ENCODE data around the gene USP35. TPM values are rescaled to one million over a fixed set of nuclear protein-coding genes. Genes with fewer than 3 reads are reported as not detected.
"Not testable (repeated sequence)": the region's sequence is repeated elsewhere in the genome, so short reads cannot be mapped to it uniquely, and the experiment has no call there.

The USP35 gene
- total RNA-seq, 1 experiment from 2014 or later, result 11.8 TPM

- BruUV-seq (replicated peaks), result no TSS peak
- no peak for DNase-seq (ENCODE audit: low read depth, low spot score)
- Histone ChIP-seq H3K4me1 (ENCODE audit: control insufficient read depth, insufficient read depth, low read length) (no peaks in the 10 kb centered on the region), H3K36me3 (ENCODE audit: control insufficient read depth, insufficient read depth, low read length) (no peaks in the 10 kb centered on the region), H3K27me3 (ENCODE audit: control insufficient read depth, insufficient read depth, low read length) (no peaks in the 10 kb centered on the region), H3K4me3 (ENCODE audit: low read depth in 2 of 2, low read length in 2 of 2) (no peak overlapping the region), H3K9me3 (ENCODE audit: control insufficient read depth, insufficient read depth, low read depth, low read length) (no peaks in the 10 kb centered on the region), H3K27ac (ENCODE audit: low read length) (no peak overlapping the region)
- ChIA-PET POLR2A (no interaction called here), CTCF (interaction anchor here (0.5 kb wide), 1 partner anchor 177 kb away, joined by 5 read pairs; the partner anchor contains the start of gene INTS4)
- peak; percentile 5; the same call in 1 of the 2 replicates for ATAC-seq
- intact Hi-C loops (cut with micrococcal nuclease; ENCODE audit: unreplicated experiment) (no loop called here), in situ Hi-C loops (cut with HindIII; ENCODE audit: low pct_unique_long_range_greater_than_20kb, low sequenced_read_pairs) (no loop called here)
- TF ChIP-seq CTCF (IDR thresholded peaks at IDR 0.05) (no peak), SIN3A (IDR thresholded peaks at IDR 0.05; ENCODE audit: borderline replicate concordance, insufficient read depth, low read depth, low read length) (no peak), POLR2AphosphoS5 (IDR thresholded peaks at IDR 0.05; ENCODE audit: low read depth, low read length) (no peak), TCF7L2 (IDR thresholded peaks at IDR 0.05; ENCODE audit: low read depth, low read length) (no peak)
- TF ChIP-seq, protein P1, sequence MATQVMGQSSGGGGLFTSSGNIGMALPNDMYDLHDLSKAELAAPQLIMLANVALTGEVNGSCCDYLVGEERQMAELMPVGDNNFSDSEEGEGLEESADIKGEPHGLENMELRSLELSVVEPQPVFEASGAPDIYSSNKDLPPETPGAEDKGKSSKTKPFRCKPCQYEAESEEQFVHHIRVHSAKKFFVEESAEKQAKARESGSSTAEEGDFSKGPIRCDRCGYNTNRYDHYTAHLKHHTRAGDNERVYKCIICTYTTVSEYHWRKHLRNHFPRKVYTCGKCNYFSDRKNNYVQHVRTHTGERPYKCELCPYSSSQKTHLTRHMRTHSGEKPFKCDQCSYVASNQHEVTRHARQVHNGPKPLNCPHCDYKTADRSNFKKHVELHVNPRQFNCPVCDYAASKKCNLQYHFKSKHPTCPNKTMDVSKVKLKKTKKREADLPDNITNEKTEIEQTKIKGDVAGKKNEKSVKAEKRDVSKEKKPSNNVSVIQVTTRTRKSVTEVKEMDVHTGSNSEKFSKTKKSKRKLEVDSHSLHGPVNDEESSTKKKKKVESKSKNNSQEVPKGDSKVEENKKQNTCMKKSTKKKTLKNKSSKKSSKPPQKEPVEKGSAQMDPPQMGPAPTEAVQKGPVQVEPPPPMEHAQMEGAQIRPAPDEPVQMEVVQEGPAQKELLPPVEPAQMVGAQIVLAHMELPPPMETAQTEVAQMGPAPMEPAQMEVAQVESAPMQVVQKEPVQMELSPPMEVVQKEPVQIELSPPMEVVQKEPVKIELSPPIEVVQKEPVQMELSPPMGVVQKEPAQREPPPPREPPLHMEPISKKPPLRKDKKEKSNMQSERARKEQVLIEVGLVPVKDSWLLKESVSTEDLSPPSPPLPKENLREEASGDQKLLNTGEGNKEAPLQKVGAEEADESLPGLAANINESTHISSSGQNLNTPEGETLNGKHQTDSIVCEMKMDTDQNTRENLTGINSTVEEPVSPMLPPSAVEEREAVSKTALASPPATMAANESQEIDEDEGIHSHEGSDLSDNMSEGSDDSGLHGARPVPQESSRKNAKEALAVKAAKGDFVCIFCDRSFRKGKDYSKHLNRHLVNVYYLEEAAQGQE (IDR thresholded peaks at IDR 0.05; ENCODE audit: insufficient read depth in 1 of 2, low read depth in 2 of 2, low read length in 1 of 2), result no peak
Observed at GRCh38 chr11:78170874-78171549, 17.7 kb upstream of the USP35 start.

- Histone ChIP-seq H3K4me1 (ENCODE audit: control insufficient read depth, insufficient read depth, low read length) (no peaks in the 10 kb centered on the region), H3K36me3 (ENCODE audit: control insufficient read depth, insufficient read depth, low read length) (no peaks in the 10 kb centered on the region), H3K27me3 (ENCODE audit: control insufficient read depth, insufficient read depth, low read length) (no peaks in the 10 kb centered on the region), H3K4me3 (ENCODE audit: low read depth in 2 of 2, low read length in 2 of 2) (no peak overlapping the region), H3K27ac (ENCODE audit: low read length) (no peak overlapping the region), H3K9me3 (ENCODE audit: control insufficient read depth, insufficient read depth, low read depth, low read length) (no peaks in the 10 kb centered on the region)
- intact Hi-C loops (cut with micrococcal nuclease; ENCODE audit: unreplicated experiment) (no loop called here), in situ Hi-C loops (cut with HindIII; ENCODE audit: low pct_unique_long_range_greater_than_20kb, low sequenced_read_pairs) (no loop called here)
- TF ChIP-seq TCF7L2 (IDR thresholded peaks at IDR 0.05; ENCODE audit: low read depth, low read length) (no peak), POLR2AphosphoS5 (IDR thresholded peaks at IDR 0.05; ENCODE audit: low read depth, low read length) (no peak)
- TF ChIP-seq, protein P1 (IDR thresholded peaks at IDR 0.05; ENCODE audit: insufficient read depth in 1 of 2, low read depth in 2 of 2, low read length in 1 of 2), result no peak
- DNase-seq (ENCODE audit: low read depth, low spot score), result no peak
- no TSS peak for BruUV-seq (replicated peaks)
- POLR2A ChIA-PET, result interaction anchor here (0.6 kb wide), 1 partner anchor 251 kb away, joined by 3 read pairs; no protein-coding TSS in a partner anchor
- no peak for ATAC-seq
- CTCF ChIA-PET, result no interaction called here
Observed at GRCh38 chr11:78171951-78172350, 16.8 kb upstream of the USP35 start.

DNA sequence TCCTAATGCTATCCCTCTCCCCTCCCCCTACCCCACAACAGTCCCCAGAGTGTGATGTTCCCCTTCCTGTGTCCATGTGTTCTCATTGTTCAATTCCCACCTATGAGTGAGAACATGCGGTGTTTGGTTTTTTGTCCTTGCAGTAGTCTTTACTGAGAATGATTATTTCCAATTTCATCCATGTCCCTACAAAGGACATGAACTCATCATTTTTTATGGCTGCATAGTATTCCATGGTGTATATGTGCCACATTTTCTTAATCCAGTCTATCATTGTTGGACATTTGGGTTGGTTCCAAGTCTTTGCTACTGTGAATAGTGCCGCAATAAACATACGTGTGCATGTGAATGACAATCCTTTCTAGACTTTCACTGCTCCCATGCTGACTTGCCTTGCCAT, 12.9 kb upstream of the USP35 start:
- intact Hi-C loops (cut with micrococcal nuclease; ENCODE audit: unreplicated experiment); H3K36me3 ChIP-seq (ENCODE audit: control insufficient read depth, insufficient read depth, low read length); H3K4me1 ChIP-seq (ENCODE audit: control insufficient read depth, insufficient read depth, low read length); POLR2A ChIA-PET; CTCF ChIA-PET; BruUV-seq (replicated peaks); DNase-seq (ENCODE audit: low read depth, low spot score); in situ Hi-C loops (cut with HindIII; ENCODE audit: low pct_unique_long_range_greater_than_20kb, low sequenced_read_pairs); H3K9me3 ChIP-seq (ENCODE audit: control insufficient read depth, insufficient read depth, low read depth, low read length); H3K27me3 ChIP-seq (ENCODE audit: control insufficient read depth, insufficient read depth, low read length); H3K4me3 ChIP-seq (ENCODE audit: low read depth in 2 of 2, low read length in 2 of 2); H3K27ac ChIP-seq (ENCODE audit: low read length); ATAC-seq: not testable (repeated sequence)

All from Panc1 (cell line).